ENCODE measurements around the gene CUL4A. TPM values are rescaled to one million over a fixed set of nuclear protein-coding genes. Genes with fewer than 3 reads are reported as not detected.
A peak's percentile ranks its signal among the peaks of the same experiment; 100 is the strongest.

Gene CUL4A
- total and polyA plus RNA-seq, 9 of the 15 experiments (the other 6 are each of a cell fraction or from before 2014, with no cell fraction given): 21.1 to 92.0 (median 63.2) TPM

- TF ChIP-seq ZBTB43 (CRISPR knock-in tag; IDR thresholded peaks at IDR 0.05) (peak; percentile 90), FOXK2 (conservative IDR thresholded peaks at IDR 0.05 in 1 of 2, IDR thresholded peaks at IDR 0.05 in 1 of 2; ENCODE audit: low read depth in 2 of 2) (peak; percentile 85 to 94), DACH1 (IDR thresholded peaks at IDR 0.05; ENCODE audit: partially characterized antibody) (peak; percentile 31), ELK3 (CRISPR knock-in tag; IDR thresholded peaks at IDR 0.05) (no peak), ZNF76 (CRISPR knock-in tag; IDR thresholded peaks at IDR 0.05; ENCODE audit: borderline replicate concordance) (peak; percentile 65; the same call in 1 of the 2 replicates), ZKSCAN3 (CRISPR knock-in tag; IDR thresholded peaks at IDR 0.05) (no peak), YY1 (IDR thresholded peaks at IDR 0.05; ENCODE audit: borderline replicate concordance in 1 of 3, control insufficient read depth in 1 of 3, extremely low read depth in 1 of 3, insufficient read depth in 3 of 3, insufficient read length in 1 of 3, insufficient replicate concordance in 2 of 3, low read depth in 1 of 3, low read length in 2 of 3) (peak in 2 of 3 experiments; percentile 36 to 45), ZNF316 (IDR thresholded peaks at IDR 0.05) (no peak), TCF15 (CRISPR knock-in tag; IDR thresholded peaks at IDR 0.05) (no peak), U2AF1 (optimal IDR thresholded peaks at IDR 0.05; ENCODE audit: low read depth, low read length) (no peak), PHF8 (IDR thresholded peaks at IDR 0.05; ENCODE audit: borderline replicate concordance, low read length) (peak; percentile 75; the same call in 1 of the 2 replicates), CBX2 (IDR thresholded peaks at IDR 0.05; ENCODE audit: insufficient read depth, low read length, poor library complexity, severe bottlenecking) (no peak), PKNOX1 (IDR thresholded peaks at IDR 0.05) (no peak), ELK1 (CRISPR knock-in tag; IDR thresholded peaks at IDR 0.05) (no peak), ZNF431 (CRISPR knock-in tag; IDR thresholded peaks at IDR 0.05) (peak; percentile 89), TRIM24 (IDR thresholded peaks at IDR 0.05) (peak; percentile 45 to 73; a peak in 2 of 4 replicates), ZNF639 (CRISPR knock-in tag; conservative IDR thresholded peaks at IDR 0.05 in 1 of 2, IDR thresholded peaks at IDR 0.05 in 1 of 2) (peak in 1 of 2 experiments; percentile 92; a peak in 2 of 4 replicates), ETV5 (CRISPR knock-in tag; IDR thresholded peaks at IDR 0.05; ENCODE audit: low read depth) (no peak), PML (IDR thresholded peaks at IDR 0.05; ENCODE audit: low read length) (no peak), FOSL1 (tag; conservative IDR thresholded peaks at IDR 0.05) (peak; percentile 53), ZNF184 (CRISPR knock-in tag; IDR thresholded peaks at IDR 0.05) (no peak)
Measured at GRCh38 chr13:113296823-113297369, 87.5 kb downstream of the CUL4A start, which contains the start of gene LAMP1 (continued).

Data from K562 (cell line).